Umbilical cord (tissue), 2 donors: Measurements from ENCODE around the gene ADORA2A. TPM values are rescaled to one million over a fixed set of nuclear protein-coding genes. Genes with fewer than 3 reads are reported as not detected.

Source experiments
- DNase-seq: peaks from one replicate; pipeline ENCODE4 v3.0.0-alpha.2; 2015; ENCODE audit warnings: low spot score
- total RNA-seq: library from RNA; depleted of rRNA; stranded (reverse); fragments of >200 nt; gene quantifications from one replicate; pipeline ENCODE4 v1.2.3, GENCODE V29; 2014; ENCODE audit warnings: low replicate concordance; ENCODE audit not compliant: insufficient read depth

The ADORA2A gene
- total RNA-seq, 1 donor from 2014 or later = 0.48 TPM

DNA sequence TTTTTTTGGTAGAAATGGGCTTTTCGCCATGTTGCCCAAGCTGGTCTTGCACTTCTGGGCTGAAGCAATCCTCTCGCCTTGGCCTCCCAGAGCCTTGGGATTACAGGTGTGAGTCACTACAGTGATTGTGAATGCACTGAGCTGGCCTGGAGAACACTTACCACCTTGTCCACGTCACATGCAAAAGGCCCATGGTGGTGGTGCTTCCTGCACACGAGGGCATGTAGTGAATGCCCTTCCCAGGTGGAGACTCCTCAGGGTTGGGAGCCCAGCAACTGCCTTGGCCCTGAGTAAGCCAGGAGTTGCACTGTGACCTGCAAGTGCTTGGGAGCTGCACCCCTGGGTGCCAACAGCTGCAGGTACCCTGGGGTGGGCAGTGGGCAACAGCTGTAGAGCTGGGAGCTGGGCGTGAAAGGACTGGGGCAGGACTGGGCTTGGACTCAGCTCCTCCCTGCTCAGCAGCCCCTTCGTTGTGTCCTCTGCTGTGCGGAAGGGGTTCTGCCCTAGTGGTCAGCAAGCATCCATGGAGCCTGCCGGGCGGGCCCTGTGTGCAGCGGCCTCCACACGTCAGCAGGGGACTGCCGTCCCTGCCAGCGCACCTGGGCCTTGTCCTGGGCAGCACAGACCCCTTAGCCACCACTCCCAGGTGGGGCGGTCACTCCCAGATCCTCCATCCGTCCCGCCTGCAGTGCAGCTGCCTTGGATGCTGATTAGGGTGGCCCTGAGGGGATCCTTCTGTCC, 9.3 kb upstream of the ADORA2A start:
- DNase-seq = no peak

DNA sequence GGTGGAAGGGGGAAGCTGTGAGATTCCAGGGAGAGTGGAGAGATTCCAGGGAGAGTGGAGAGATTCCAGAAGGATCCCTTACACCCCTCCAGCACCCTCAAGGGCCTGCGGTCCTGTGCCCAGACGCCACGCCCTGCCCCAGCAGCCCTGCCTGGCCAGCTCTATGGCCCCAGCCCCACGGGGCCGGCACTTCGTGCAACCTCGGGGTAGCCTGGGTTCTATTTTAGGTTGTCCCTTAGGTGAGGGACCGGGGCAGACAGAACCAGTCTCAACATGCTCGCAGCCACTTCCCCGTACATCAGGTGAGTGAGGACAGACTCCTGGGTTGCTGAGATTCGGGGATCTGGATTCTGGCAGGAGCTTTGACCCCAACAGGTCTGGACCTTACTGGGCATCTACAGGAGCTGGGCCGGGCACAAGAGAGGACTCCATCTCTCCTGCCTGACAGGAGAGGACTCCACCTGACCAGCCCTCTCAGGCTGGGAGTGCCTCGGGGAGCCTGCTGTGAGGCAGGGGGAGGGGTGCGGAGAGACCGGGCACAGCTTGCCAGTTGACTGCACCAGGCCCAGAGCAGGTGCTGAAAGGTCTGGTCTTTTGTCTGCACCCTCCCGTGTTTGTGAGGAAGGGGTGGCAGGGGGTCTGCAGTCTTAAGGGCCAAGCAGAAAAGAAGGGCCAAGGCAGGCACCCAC, 8.5 kb upstream of the ADORA2A start:
- no peak for DNase-seq

DNA sequence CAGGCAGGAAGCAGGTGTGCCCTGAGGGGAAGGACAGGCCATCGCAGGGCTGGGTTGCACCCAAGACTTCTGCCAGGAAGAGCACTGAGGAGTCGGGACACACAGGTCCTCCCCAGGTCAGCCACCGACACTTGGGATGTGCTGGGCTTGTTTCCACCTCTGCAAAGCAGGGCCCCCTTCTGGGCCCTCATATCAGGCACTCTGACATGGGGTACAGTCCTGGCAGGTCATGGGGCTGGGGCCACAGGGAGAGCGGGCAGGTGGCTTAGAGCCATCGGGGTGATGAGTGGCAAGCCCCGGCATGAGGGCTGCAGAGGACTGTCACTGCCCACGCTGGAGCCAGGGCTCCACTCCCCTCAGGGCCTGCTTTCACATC, 7.9 kb upstream of the ADORA2A start:
- no peak for DNase-seq

DNA sequence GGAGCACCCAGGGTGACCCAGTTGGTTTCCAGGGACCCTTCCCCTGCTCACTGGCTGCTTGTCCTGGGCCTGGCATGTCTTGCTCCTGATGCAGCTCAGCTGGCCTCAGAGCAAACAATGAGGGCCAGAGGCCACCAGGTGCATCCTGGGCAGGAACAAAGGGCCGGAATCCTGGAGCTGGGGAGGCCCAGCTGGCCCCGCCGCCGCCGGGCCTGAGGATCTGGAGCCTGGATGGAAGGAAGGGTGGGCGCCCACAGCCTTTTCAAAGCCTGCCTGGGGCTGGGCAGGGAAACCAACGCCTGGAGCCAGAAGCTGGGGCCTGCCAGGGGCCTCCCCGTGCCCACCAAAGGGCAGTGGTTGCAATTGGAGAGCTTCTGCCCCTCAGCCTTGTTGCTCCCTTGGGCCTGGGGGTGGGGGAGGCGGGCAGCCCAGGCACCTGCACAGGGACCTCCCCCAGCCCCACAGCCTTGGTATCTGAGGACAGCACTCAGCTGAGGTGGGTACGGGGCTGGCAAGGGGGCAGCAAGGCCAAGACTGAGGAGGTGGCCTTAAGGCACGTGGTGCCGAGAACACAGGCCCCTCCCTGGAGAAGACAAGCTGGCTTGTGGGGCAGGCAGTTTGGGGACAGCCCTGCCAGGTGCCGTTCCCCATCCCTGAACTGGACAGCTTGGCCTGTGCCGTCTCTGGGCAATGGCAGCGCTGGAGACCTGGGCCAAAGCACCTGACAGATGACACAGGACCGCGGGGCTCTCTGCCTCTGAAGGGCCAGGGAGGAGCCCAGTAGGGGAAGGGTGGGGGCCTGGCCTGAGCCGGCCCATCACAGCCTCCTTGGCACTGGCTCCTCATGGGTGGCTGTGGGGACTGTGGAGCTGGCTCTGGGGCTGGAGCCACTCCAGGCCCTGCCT, 7.1 kb upstream of the ADORA2A start:
- no peak for DNase-seq

DNA sequence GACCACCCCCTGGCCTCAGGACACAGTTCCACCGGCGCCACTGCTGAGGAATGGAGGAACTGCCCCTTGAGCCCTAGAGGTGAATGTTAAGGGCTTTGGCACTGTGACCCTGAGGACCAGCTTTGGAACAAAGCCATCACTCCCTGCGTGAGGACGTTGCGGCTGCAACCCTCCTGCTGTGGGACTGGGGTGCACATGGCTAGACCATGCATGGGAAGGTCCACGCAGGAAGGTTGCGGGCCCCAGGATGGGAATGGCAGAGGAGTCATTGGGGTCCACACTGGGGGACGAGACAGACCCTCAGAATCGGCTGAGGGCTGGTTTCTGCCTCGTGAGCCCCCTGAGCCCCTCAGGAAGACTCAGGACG, 6.4 kb upstream of the ADORA2A start:
- no peak for DNase-seq

DNA sequence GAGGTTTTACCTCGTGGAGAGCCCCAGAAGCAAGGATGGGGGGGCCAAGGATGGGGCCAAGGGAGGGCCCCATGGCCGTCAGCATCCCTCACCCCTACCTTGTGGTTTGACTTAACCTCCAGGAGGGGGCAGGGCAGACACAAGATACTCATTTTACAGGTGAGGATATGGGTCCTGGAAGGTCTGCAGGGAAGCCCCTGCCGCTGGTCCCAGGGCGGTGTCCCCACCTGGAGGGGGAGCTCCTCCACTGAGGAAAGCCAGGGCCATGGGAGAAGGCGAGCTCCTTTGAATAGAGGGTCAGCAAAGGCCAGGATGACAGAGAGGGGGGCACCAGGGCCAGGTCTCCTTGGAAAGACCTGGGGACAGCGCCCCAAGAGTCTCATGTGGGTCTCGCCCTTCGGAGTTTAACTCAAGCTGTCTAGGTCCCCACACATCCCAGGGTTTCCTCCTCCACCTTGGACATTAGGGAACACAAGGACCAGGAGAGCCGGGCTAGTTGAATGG, 5.9 kb upstream of the ADORA2A start:
- no peak for DNase-seq

DNA sequence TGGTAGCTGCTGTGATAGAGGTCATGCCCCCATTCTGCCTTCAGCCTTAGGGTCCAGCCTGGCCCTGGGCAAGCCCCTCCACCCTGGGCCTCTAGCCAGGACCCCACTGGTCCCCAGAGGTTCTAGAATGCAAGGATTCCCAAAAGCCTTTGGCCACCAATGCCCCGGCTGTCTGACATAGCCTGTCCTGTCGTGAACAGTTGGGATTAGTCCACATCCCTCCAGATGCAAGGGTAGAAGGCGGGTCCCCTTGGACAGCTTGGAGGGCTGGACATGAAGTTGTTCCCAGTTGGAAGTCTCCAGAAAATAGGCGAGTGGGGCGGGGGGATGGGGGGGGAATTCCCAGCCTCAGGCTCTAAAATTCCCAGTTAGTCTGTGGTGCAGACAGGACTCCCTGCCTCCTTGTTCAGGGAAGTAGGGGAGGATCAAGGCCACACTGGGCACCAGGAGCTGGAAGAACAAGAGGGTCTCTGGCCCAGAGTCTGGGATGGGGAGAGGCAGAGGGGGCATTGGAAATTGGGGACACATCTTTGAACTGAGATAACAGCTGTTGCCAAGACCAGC, 5.2 kb upstream of the ADORA2A start:
- no peak for DNase-seq

DNA sequence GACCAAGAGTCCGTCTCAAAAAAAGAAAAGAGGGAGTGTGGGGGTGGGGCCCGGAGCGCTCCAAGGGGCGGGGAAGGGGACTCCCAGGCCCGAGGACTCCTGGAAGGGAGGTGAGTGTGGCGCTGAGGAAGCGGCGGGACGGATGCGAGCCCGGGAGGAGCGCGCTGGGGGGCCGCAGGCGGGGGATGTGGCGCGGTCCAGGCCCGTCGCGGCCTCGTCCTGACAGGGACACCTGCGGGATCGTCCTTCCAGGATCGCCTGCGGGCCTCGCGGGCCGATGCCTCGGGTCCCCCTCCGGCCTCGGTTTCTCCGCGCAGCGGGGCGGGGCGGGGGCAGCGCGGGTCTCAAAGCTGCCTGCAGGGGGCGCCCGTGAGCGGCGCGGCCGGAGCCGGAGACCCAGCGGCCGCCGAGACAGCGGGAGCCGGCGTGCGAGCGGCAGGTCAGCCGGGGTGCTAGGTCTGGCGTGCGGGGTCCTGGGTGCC, 3.8 kb upstream of the ADORA2A start:
- DNase-seq = no peak

DNA sequence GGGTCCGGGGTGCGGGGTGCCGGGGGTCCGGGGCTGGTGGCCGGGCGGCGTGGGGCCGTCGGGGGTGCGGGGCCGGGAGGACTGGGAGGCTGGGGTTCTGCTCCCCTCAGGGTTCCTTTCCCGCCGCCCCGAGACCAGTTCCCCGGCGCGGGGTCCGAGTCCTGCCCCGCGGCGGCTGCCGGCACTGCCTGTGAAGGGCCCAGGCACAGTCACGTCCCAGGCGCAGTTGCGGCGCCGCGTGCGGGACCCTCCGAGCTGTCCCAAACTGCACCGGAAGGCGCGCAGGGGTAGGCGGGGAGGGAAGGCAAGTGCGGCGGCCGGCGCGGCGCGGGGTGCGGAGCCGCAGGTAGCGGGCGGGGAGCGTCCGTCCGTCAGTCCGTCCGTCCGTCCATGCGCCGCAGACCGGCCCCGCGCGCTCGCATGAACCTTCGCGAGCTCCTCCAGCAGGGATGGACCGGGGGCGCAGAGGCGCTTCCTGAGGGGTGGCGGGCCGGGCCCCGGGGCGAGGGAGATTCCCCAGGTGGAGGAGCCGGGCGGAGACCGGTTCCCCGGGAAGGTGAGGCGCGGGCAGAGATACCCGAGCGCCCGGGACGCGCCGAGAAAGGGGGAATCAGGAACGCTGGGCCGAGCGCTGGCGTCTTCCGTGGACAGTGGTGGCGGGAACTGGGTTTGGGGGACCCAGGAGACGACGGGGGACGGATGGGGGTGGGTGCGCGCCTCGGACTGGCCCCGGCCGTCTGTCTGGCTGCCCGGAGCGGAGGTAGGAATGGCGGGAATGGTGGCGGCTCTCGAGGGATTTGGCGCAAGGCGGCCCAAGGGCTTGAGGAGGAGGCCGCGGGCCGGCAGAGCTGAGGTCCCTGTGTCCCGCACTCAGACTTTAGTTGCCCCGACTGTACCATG, 3.1 kb upstream of the ADORA2A start:
- no peak for DNase-seq

DNA sequence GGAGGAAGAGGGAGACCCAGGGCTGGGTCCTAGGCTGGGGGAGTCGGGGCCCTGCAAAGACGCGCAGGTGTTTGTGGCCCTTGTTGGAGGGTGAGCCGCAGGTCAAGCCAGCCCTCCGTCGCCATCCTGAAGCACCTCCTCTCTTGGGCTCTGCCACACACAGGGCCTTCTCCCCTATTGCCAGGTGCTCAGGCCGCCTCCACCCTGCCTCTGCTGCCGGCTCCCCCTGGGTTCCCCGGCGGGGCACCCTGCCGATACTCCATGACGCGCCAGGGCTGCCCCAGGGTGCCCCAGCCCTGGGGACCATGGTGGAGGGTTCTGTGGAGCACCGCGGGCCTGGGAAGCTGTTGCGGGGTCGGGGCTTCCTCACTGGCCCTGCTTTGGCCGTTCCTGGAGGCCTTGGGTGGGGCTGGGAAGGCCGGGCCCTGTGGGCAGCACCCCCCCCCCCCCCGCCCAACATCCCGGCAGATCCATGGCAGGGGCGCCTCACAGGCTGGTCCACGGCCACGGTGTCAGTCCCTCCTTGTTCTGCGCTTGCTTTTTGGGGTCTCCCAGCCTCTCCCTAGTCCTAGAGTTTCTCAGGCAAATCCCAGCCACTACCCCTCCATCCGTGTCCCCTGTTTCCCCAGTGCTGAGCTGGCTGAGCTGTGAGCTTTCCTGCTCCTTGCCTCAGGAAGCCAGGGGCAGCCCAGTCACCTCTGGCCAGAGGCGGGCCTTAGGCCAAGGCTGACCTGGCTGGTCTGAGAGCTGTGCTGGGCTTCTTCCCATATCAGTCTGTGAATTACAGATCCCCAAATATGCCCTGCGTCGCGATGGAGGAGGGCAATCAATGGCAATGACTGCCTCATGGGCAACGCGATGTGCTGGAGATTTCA, 2.3 kb upstream of the ADORA2A start:
- DNase-seq = no peak

DNA sequence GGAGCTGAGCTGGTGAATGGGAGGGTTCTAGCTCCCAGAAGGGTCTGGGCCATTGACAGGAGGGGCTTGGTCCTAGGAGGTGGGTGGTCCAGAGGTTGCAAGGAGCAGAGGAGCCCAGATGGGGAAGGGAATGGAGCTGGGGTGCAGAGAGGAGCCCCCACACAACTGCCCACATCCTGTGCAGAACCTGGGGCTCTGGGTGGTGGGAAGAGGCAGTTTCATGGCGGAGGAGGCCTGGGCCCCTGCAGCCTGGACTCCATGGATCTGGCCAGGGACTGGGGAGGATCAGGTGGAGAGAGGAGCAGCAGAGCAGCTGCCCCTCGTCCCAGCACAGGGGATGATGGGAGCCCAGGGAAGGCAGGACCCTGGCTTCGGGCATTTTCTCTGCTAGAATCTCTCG, 963 bp upstream of the ADORA2A start:
- no peak for DNase-seq

DNA sequence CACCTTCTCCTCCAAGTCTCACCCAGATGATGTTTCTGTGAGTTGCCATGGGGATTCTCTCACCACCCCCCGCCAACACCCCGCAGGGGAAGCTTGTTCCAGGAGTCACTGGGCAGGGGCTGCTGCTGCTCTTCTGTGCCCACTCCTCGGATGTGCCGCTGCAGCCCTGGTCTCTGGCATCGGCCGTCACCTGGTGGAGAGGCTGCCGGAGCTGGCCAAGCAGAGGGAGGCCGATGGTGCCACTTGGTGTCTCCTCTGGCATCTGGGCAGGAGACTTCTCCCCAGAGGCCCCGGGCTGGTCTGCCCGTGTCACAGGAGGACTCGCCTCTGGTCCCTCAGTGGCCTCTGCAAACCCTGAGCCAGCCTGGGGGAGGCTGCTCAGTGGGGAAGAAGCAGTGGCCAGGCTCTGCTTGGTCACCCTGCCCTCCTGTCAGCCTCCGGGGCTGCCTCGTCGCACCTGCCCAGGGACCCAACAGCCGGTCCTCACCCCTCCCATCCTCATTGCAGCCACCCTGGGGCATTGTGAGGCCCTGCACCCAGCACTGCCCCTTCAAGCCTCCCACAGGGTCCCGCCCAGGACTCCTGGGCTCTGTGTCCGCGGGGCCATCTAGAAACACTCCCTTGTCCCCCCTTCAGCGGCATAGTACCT, 424 bp upstream of the ADORA2A start:
- no peak for DNase-seq

DNA sequence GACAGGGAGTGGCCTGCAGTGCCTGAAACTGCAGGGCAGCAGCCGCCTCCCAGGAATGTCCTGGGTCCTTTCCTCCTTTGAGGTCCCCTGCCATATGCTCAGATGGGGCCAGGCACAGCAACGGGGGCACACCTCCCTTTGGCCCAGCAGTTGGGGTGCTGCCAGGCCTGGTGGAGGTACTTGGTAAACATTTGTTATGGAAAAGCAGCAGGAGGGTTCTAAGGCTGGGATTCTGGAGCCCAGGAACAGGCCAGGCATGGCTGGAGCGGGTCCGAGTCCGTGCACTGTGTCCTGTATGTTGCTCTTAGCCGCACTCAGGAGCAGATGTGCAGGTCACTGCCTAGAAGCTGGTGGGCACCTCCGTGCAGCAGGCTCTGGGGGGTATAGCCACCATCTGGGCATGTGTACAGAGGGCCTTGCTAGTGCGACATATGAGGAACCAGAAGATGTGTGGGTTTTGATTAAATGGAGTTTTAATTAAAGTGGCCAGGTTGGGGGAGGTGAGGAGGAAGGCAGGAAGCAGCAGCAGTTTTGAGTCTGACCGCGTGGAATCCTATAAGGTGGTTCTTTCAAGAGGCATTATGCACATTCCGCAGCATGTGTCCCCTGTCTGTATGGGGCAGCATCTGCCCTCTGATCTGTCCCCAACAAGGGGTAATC, 1.5 kb downstream of the ADORA2A start:
- no peak for DNase-seq

DNA sequence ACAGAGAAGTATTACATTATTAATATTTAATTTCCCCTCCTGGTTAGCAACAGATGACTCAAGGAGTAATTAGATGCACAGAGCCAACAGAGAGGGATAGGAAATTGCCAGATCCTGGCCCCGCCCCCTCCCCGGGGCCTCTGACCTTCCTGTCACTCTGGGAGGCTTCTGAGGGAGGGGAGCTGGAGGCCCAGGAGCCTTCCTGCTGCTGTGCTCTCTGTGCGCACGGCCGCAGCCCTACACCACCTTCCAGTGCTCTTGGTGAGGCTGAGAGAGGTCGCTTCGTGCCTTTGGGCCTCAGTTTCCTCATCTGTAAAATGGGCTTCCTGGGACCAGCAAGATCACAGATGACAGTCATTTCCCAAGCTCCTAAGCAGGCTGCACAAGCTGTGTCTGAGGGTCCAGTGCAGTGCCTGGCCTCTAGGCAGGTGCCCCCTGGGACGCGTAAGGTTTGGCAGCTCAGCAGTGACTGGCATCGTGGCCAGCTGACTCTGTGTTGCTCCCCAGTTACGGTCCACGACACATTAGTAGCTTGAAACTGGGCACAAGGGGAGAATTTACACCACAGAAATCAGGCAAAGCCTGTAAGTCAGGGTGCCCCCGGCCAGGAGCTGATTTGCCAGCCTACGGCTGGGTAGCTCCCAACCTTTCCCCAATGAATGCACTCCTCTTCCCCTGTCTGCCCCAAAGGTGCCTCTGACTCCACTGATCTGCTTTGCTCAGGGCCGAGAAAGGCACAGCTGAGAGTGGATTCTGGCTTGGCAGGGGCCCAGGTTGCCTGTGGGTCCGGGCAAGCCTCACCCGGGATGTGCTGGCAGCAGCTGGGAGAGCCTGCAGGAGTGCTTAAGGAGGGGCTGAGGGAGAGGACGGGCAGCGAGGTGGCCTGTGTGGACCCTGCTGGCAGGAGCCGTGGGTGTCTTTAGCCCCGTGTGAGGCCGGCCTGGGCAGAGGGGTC, 2.3 kb downstream of the ADORA2A start:
- no peak for DNase-seq

DNA sequence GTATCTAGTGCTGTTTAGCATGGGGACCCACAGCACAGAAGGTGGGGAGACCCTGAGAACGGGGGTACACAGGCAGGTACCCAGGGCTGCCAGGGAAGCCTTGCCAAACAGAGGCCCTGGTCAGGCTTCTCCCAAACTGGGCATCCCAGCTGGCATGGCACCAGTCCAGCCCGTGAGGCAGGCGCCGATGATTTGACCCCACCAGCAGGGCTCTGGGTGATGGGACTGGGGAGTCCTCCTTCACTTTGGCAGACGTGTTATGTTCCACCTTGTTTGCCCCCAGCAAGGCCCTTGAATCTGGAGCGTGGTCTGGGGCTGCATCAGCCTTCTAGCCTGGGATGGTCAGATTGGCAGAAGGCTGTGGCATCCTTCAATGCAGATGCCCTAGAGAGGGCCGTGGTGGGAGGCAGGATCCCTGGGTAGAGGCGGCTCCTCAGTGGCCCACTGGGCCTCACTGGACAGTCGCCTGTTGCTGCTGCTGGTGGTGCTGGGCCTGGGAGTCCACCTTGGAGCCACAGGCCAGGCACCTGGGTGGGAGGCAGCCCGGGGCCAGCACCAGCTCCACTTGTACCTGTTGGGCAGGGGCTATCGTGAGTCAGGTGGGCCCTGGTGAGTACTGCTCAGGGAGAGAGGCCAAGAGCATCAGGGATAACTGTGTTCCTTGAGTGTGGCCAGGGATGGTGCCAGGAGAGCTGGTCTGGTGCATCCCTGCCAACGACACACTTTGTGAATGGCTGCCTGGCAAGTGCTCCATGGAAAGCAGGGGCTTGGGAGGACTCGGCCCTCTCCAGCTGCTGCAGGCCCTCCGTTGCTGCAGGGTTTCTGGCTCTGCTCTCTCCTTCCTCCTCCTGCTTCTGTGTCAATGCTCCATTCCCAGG, 3.3 kb downstream of the ADORA2A start:
- no peak for DNase-seq

DNA sequence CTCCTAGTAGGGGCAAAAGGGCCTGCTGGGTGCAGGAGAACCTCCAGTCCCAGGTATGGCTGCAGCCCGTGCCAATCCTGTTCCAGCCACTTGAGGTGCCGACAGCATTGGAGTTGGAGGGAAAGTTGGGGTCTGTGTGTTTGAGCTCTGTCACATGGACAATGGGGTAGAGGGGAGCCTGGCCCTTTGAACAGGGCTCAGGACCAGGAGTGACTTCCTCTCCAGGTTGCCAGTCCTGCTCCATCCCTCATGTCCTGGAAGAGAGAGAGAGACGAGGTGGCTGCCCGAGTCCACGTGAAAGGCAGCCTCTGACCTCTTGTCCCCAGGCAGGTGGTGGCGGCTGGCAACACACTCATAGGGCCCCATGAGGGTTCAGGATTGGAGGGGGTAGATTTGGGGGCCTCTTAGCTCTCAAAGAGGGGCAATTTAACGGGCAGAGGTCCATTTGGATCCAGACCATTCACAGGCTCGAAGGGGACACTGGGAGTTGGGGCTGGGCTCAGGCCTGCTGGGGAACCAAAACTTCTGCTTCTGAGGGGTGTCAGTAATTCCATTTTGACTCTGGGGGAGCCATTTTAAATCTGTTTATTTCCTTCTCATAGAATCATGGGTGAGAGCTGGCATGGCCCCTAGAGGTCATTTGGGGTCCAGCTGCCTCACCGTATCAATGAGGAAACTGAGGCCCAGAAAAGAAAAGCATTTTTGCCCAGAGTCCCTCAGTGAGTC, 4.1 kb downstream of the ADORA2A start:
- no peak for DNase-seq
